ENCODE data around the gene ATAD3B.
"Not testable (repeated sequence)": the region's sequence is repeated elsewhere in the genome, so short reads cannot be mapped to it uniquely, and the experiment has no call there.

The ATAD3B gene

GRCh38 chr1:1432951-1433803 is 38.4 kb upstream of the ATAD3B start:
- DNase-seq (ENCODE audit: low read depth, low spot score), result no peak

- no peak for DNase-seq (ENCODE audit: low read depth, low spot score)
Observed at GRCh38 chr1:1433804-1434130, 37.8 kb upstream of the ATAD3B start.

GRCh38 chr1:1434131-1434823 is 37.3 kb upstream of the ATAD3B start:
- no peak for DNase-seq (ENCODE audit: low read depth, low spot score)

- DNase-seq (ENCODE audit: low read depth, low spot score), result no peak
Observed at GRCh38 chr1:1434824-1435105, 36.8 kb upstream of the ATAD3B start.

GRCh38 chr1:1435106-1435903 is 36.3 kb upstream of the ATAD3B start, which contains the start of gene VWA1:
Gene VWA1, plus strand, starts transcription at chr1:1435690. Its CDS starts 59 bp downstream, at chr1:1435749.
- DNase-seq (ENCODE audit: low read depth, low spot score), result no peak

- no peak for DNase-seq (ENCODE audit: low read depth, low spot score)
Observed at GRCh38 chr1:1435911-1436629, 35.5 kb upstream of the ATAD3B start.

- no peak for DNase-seq (ENCODE audit: low read depth, low spot score)
Observed at GRCh38 chr1:1436630-1437032, 34.9 kb upstream of the ATAD3B start.

GRCh38 chr1:1437033-1437903 is 34.3 kb upstream of the ATAD3B start:
- no peak for DNase-seq (ENCODE audit: low read depth, low spot score)

GRCh38 chr1:1437904-1438376 is 33.6 kb upstream of the ATAD3B start:
- no peak for DNase-seq (ENCODE audit: low read depth, low spot score)

GRCh38 chr1:1438531-1439381 is 32.8 kb upstream of the ATAD3B start:
- no peak for DNase-seq (ENCODE audit: low read depth, low spot score)

- DNase-seq (ENCODE audit: low read depth, low spot score), result no peak
Observed at GRCh38 chr1:1439546-1440261, 31.9 kb upstream of the ATAD3B start.

- no peak for DNase-seq (ENCODE audit: low read depth, low spot score)
Observed at GRCh38 chr1:1440262-1441001, 31.1 kb upstream of the ATAD3B start.

GRCh38 chr1:1441002-1441888 is 30.3 kb upstream of the ATAD3B start:
- DNase-seq (ENCODE audit: low read depth, low spot score), result no peak

- no peak for DNase-seq (ENCODE audit: low read depth, low spot score)
Observed at GRCh38 chr1:1442069-1442770, 29.3 kb upstream of the ATAD3B start.

- not testable (repeated sequence) for DNase-seq (ENCODE audit: low read depth, low spot score)
Observed at GRCh38 chr1:1446631-1447030, 24.9 kb upstream of the ATAD3B start.

GRCh38 chr1:1449099-1449739 is 22.3 kb upstream of the ATAD3B start, which contains the start of gene ATAD3C:
Gene ATAD3C, plus strand, starts transcription at chr1:1449689. Its CDS starts 995 bp downstream, at chr1:1450684.
- no peak for DNase-seq (ENCODE audit: low read depth, low spot score)

Data from brain pericyte (primary cell).